H9 (cell line): ENCODE results near the gene SUPT6H. TPM values are rescaled to one million over a fixed set of nuclear protein-coding genes. Genes with fewer than 3 reads are reported as not detected.

ENCODE experiments used
- DNase-seq: peaks from one replicate; pipeline ENCODE4 v3.0.0-alpha.2; 2017
- H2AFZ ChIP-seq: one replicate; pipeline ENCODE4 v1.6.1; 2013; ENCODE audit warnings: mild to moderate bottlenecking, low read length, control low read depth, moderate library complexity
- H2AK5ac ChIP-seq: 2 replicates; pipeline ENCODE4 v1.6.1; 2013; ENCODE audit warnings: low read length, control low read depth, mixed read lengths; ENCODE audit not compliant: insufficient read length
- H2BK120ac ChIP-seq: one replicate; pipeline ENCODE4 v1.6.1; 2013; ENCODE audit warnings: low read depth, mild to moderate bottlenecking, low read length, control low read depth, inconsistent platforms; ENCODE audit not compliant: poor library complexity, severe bottlenecking
- H2BK12ac ChIP-seq: 2 replicates; pipeline ENCODE4 v1.6.1; 2013; ENCODE audit warnings: low read length, control low read depth, mixed read lengths, low read depth; ENCODE audit not compliant: insufficient read length
- H2BK15ac ChIP-seq: 2 replicates; pipeline ENCODE4 v1.6.1; 2013; ENCODE audit warnings: low read depth, low read length, control low read depth
- H2BK20ac ChIP-seq: one replicate; pipeline ENCODE4 v1.6.1; 2013; ENCODE audit warnings: low read depth, mild to moderate bottlenecking, low read length, control low read depth, inconsistent platforms; ENCODE audit not compliant: poor library complexity, severe bottlenecking
- H2BK5ac ChIP-seq: 2 replicates; pipeline ENCODE4 v1.6.1; 2013; ENCODE audit warnings: low read length, control low read depth, mixed read lengths; ENCODE audit not compliant: insufficient read length
- H3K14ac ChIP-seq: 2 replicates; pipeline ENCODE4 v1.6.1; 2013; ENCODE audit warnings: low read length, control low read depth; ENCODE audit not compliant: insufficient read depth
- H3K18ac ChIP-seq: 2 replicates; pipeline ENCODE4 v1.6.1; 2013; ENCODE audit warnings: low read depth, mild to moderate bottlenecking, mixed read lengths, low read length, control low read depth; ENCODE audit not compliant: insufficient read length
- H3K23ac ChIP-seq: 2 replicates; pipeline ENCODE4 v1.6.1; 2013; ENCODE audit warnings: low read length, control low read depth, mixed read lengths, low read depth; ENCODE audit not compliant: insufficient read length
- H3K23me2 ChIP-seq: 2 replicates; pipeline ENCODE4 v1.6.1; 2013; ENCODE audit warnings: low read depth, mild to moderate bottlenecking, mixed read lengths, low read length, control low read depth; ENCODE audit not compliant: insufficient read length, poor library complexity, severe bottlenecking
- H3K27ac ChIP-seq: 2 replicates; pipeline ENCODE4 v1.5.1; 2013; ENCODE audit warnings: low read length, control low read depth, mixed read lengths, low read depth; ENCODE audit not compliant: insufficient read length
- H3K27me3 ChIP-seq: 2 replicates; pipeline ENCODE4 v1.6.1; 2013; ENCODE audit warnings: low read length, control low read depth, inconsistent platforms; ENCODE audit not compliant: insufficient read depth
- H3K4ac ChIP-seq: 2 replicates; pipeline ENCODE4 v1.6.1; 2013; ENCODE audit warnings: low read depth, mild to moderate bottlenecking, control low read depth, inconsistent platforms, low read length, moderate library complexity
- H3K4me1 ChIP-seq: 2 replicates; pipeline ENCODE4 v1.6.1; 2013; ENCODE audit warnings: low read length, control low read depth, inconsistent platforms; ENCODE audit not compliant: insufficient read depth
- H3K4me2 ChIP-seq: 2 replicates; pipeline ENCODE4 v1.6.1; 2013; ENCODE audit warnings: low read length, control low read depth, mixed read lengths; ENCODE audit not compliant: insufficient read length, insufficient read depth
- H3K56ac ChIP-seq: 2 replicates; pipeline ENCODE4 v1.6.1; 2013; ENCODE audit warnings: low read depth, mild to moderate bottlenecking, mixed read lengths, low read length, control low read depth; ENCODE audit not compliant: insufficient read length
- H3K79me1 ChIP-seq: 2 replicates; pipeline ENCODE4 v1.6.1; 2013; ENCODE audit warnings: low read depth, mild to moderate bottlenecking, moderate library complexity, low read length, control low read depth, inconsistent platforms; ENCODE audit not compliant: insufficient read depth, poor library complexity, severe bottlenecking
- H3K79me2 ChIP-seq: 2 replicates; pipeline ENCODE4 v1.6.1; 2013; ENCODE audit warnings: low read length, control low read depth, inconsistent platforms; ENCODE audit not compliant: insufficient read depth
- H3K9ac ChIP-seq: 2 replicates; pipeline ENCODE4 v1.6.1; 2013; ENCODE audit warnings: low read length, control low read depth, mixed read lengths; ENCODE audit not compliant: insufficient read length; ENCODE audit errors: extremely low read depth
- H3K9me3 ChIP-seq: one replicate; pipeline ENCODE4 v1.6.1; 2013; ENCODE audit warnings: low read depth, low read length, inconsistent platforms; ENCODE audit not compliant: control insufficient read depth
- H3T11ph ChIP-seq: one replicate; pipeline ENCODE4 v1.6.1; 2013; ENCODE audit warnings: mild to moderate bottlenecking, low read length, control low read depth, inconsistent platforms
- H4K20me1 ChIP-seq: one replicate; pipeline ENCODE4 v1.6.1; 2013; ENCODE audit not compliant: control insufficient read depth, insufficient read length, insufficient read depth
- H4K5ac ChIP-seq: 2 replicates; pipeline ENCODE4 v1.6.1; 2013; ENCODE audit warnings: low read depth, mild to moderate bottlenecking, mixed read lengths, low read length, control low read depth; ENCODE audit not compliant: insufficient read length
- H4K8ac ChIP-seq: replicated peaks from 2 replicates; pipeline ENCODE4 v1.6.1; 2013; ENCODE audit warnings: low read length, control low read depth, mixed read lengths, low read depth; ENCODE audit not compliant: insufficient read length
- H4K91ac ChIP-seq: 2 replicates; pipeline ENCODE4 v1.6.1; 2013; ENCODE audit warnings: low read depth, mild to moderate bottlenecking, moderate library complexity, mixed read lengths, low read length, control low read depth; ENCODE audit not compliant: insufficient read length
- H3K27ac Mint-ChIP-seq, 3 experiments: 2 replicates in 2 of 3; 3 replicates in 1 of 3; pipeline ENCODE4 v1.8.0; 2020 to 2021; ENCODE audit warnings: mixed read lengths in 3 of 3, mild to moderate bottlenecking in 1 of 3, moderate library complexity in 1 of 3
- H3K27me3 Mint-ChIP-seq: 2 replicates; pipeline ENCODE4 v1.8.0; 2021; ENCODE audit warnings: low read depth, mild to moderate bottlenecking, moderate library complexity, mixed read lengths
- H3K36me3 Mint-ChIP-seq, 3 experiments: 2 replicates in 2 of 3; 3 replicates in 1 of 3; pipeline ENCODE4 v1.8.0; 2020 to 2021; ENCODE audit warnings: low read depth in 3 of 3, mixed read lengths in 3 of 3; ENCODE audit not compliant: insufficient read depth in 1 of 3
- H3K4me1 Mint-ChIP-seq, 2 experiments: 2 replicates each; pipeline ENCODE4 v1.8.0; 2020; ENCODE audit warnings: mixed read lengths in 2 of 2
- H3K4me3 Mint-ChIP-seq, 2 experiments: 2 replicates in 1 of 2; 3 replicates in 1 of 2; pipeline ENCODE4 v1.8.0; 2020 to 2021; ENCODE audit warnings: mild to moderate bottlenecking in 2 of 2, mixed read lengths in 2 of 2, moderate library complexity in 1 of 2
- H3K9me3 Mint-ChIP-seq, 2 experiments: 2 replicates in 1 of 2; 3 replicates in 1 of 2; pipeline ENCODE4 v1.8.0; 2020; ENCODE audit warnings: mild to moderate bottlenecking in 2 of 2, mixed read lengths in 2 of 2, moderate library complexity in 1 of 2
- CTCF ChIP-seq: fragments of 200-600 bp; sonication (generic); conservative IDR thresholded peaks from 3 replicates; pipeline ENCODE4 v1.8.0; 2021; ENCODE audit warnings: antibody characterized with exemption, mild to moderate bottlenecking
- WGBS: extraction: QIAGEN DNeasy Blood & Tissue Kit; methylation state at CpG from one replicate; pipeline ENCODE4 v1.1.7; 2013; ENCODE audit warnings: missing lambda C conversion rate, low lambda C conversion rate, mixed read lengths; ENCODE audit not compliant: insufficient read length; ENCODE audit errors: extremely low coverage; 5-methylcytosine and 5-hydroxymethylcytosine counted together
- total RNA-seq: library from RNA; stranded (reverse); gene quantifications from 2 replicates; pipeline ENCODE4 v1.2.1, GENCODE V29; 2021

SUPT6H gene
- total RNA-seq, 1 experiment from 2014 or later, result 85.8 TPM

GRCh38 chr17:28612531-28612930 lies 49.5 kb upstream of the SUPT6H start:
- DNase-seq, result no peak
- Histone ChIP-seq H3K56ac (no peak overlapping the region), H4K91ac (no peak overlapping the region), H3K27me3 (no peaks in the 10 kb centered on the region), H3K27ac (no peak overlapping the region), H3K23me2 (no peaks in the 10 kb centered on the region), H3K9me3 (no peaks in the 10 kb centered on the region), H3K4ac (no peak overlapping the region), H4K8ac (no peak overlapping the region), H3K79me1 (no peaks in the 10 kb centered on the region), H2AK5ac (no peak overlapping the region), H2BK15ac (no peak overlapping the region), H3T11ph (no peak overlapping the region), H2BK20ac (no peak overlapping the region), H2AFZ (no peak overlapping the region), H3K4me2 (no peak overlapping the region), H2BK5ac (no peak overlapping the region), H3K18ac (no peak overlapping the region), H3K4me1 (no peaks in the 10 kb centered on the region), H2BK120ac (no peak overlapping the region), H4K20me1 (no peaks in the 10 kb centered on the region), H3K23ac (no peak overlapping the region), H3K14ac (no peak overlapping the region), H3K79me2 (no peaks in the 10 kb centered on the region), H2BK12ac (no peak overlapping the region), H3K9ac (no peak overlapping the region), H4K5ac (no peak overlapping the region)
- no peaks in the 10 kb centered on the region for H3K4me1 Mint-ChIP-seq
- no peaks in the 10 kb centered on the region for H3K9me3 Mint-ChIP-seq
- H3K4me3 Mint-ChIP-seq, result no peak overlapping the region
- no peak overlapping the region for H3K27ac Mint-ChIP-seq
- TF ChIP-seq CTCF, result no peak
- peaks cover 30 to 93% (median 84%) of the 10 kb centered on the region in 3 experiments; a peak in 6 of 7 replicates for H3K36me3 Mint-ChIP-seq
- H3K27me3 Mint-ChIP-seq, result no peaks in the 10 kb centered on the region
- no CpG with 5 or more reads among the region's 2 CpGs for WGBS
